H1 (cell line): Measurements from ENCODE around the gene DAB2IP.

Experiments used
- CREB1 ChIP-seq: IDR thresholded peaks from 2 replicates; pipeline ENCODE4 v1.6.1; 2012; ENCODE audit warnings: inconsistent platforms
- CTCF ChIP-seq, 3 experiments: IDR thresholded peaks; 1 replicate in 2 of 3; 2 replicates in 1 of 3; pipeline versions ENCODE4 v1.5.1 to v1.6.1; 2011; ENCODE audit warnings: low read length in 3 of 3, mild to moderate bottlenecking in 3 of 3, inconsistent platforms in 2 of 3, low read depth in 1 of 3, moderate library complexity in 1 of 3; ENCODE audit not compliant: insufficient read depth in 1 of 3; ENCODE audit errors: control extremely low read depth in 1 of 3
- EP300 ChIP-seq, 2 experiments: IDR thresholded peaks; 1 replicate in 1 of 2; 2 replicates in 1 of 2; pipeline ENCODE4 v1.6.1; 2011 to 2012; ENCODE audit warnings: low read depth in 2 of 2, low read length in 2 of 2, mild to moderate bottlenecking in 2 of 2, borderline replicate concordance in 1 of 2, inconsistent platforms in 1 of 2, moderate library complexity in 1 of 2

GRCh38 chr9:121631115-121631514 is 20.3 kb upstream of the DAB2IP start:
- TF ChIP-seq EP300 (IDR thresholded peaks at IDR 0.05; ENCODE audit: borderline replicate concordance in 1 of 2, low read depth in 2 of 2, low read length in 2 of 2), result no peak
- no peak for TF ChIP-seq CTCF (IDR thresholded peaks at IDR 0.05; ENCODE audit: control extremely low read depth in 1 of 3, insufficient read depth in 1 of 3, low read depth in 1 of 3, low read length in 3 of 3)
- no peak for TF ChIP-seq CREB1
